Activated CD4-positive, alpha-beta T cell treated with anti-CD3 and anti-CD28 coated beads, Interleukin-2, amount 50 U/mL, for 48 hours (primary cell): ENCODE measurements around the gene IMPACT.

Experiments
- DNase-seq, 2 experiments: peaks; one replicate each; pipeline ENCODE4 v3.0.0-alpha.2; 2020

IMPACT gene

DNA sequence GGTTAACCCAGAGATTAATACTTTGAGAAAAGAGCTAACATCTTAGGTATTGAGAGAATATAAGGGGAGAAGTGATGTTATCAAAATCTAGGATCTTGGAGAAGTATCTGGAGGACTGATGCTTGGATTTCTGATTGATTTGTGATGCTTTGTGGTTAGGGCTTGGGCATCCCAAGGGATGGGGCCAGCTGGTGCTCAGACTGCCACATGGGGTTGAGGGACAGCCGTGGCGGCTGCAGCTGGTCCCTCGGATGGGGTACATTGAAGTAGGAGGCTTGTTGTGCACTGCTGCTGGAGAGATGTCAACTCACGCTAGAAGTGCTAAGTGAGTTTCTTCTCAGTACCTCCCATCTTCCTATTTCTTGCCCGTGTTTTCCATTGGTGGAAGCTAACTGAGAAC lies 56.4 kb downstream of the IMPACT start:
- DNase-seq: no peak

DNA sequence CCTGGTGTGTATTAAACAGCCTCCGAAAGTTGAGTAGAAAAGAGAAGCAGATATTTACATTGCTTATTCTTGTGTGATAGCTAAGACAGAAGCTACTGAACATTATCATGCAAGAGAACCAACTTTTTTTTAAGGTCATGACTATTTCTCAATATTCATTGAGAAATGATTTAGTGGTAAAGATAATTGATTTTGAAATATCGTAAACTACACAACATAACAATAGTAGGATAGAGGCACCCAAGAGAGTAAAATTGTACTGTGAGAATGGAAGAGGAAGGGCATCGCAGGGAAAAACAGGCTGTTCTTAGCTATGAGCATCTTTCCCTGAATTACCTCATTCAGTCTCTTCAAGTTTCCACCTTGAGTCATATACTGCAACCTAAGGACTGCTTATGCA lies 59.2 kb downstream of the IMPACT start:
- DNase-seq: no peak

- no peak for DNase-seq
Measured at GRCh38 chr18:24486684-24487083, 60.2 kb downstream of the IMPACT start.

DNA sequence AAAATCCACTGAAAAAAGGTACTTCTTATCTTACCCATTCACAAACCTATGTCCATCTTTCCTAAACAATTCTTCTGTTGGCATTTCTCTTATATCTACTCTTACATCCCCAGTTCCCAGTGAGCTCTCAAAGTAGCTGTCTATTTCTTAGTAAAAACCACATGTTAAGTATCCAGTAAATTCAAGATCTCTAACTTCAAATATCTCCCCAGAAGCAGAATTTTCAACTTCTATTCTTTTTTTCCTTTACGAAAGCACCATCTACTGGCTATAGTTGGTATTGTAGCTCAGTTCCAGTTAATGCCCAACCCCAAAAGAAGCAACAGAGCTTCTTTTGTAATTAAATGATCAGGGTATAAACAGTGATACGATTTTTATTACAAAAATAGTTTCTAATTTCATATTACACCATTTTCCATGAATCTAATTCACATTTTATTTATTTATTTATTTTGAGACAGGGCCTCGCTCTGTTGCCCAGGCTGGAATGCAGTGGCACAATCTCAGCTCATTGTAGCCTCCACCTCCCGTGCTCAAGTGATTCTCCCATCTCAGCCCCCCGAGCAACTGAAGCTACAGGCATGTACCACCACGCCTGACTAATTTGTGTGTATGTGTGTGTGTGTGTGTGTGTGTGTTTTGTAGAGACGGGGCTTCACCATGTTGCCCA lies 62.5 kb downstream of the IMPACT start:
- no peak for DNase-seq

DNA sequence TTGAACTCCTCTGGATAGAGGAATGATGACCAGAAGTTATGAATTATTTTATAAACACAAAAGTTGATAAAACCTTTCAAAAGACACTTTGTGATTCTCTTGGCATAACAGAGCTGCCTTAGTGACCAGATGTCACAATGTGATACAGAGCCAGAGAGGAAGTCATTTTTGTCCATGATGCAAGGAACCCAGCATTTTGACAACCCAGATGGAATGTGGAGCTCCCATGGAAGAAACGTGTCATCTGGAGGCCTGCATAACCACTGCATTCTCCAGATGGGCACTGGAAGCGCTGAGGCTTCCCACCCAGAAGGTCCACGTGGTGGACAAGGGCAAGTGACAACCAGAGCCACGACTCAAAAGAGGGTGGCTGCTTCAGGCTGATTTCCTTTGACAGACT lies 64.1 kb downstream of the IMPACT start:
- no peak for DNase-seq

- DNase-seq: no peak
Measured at GRCh38 chr18:24491927-24492834, 65.7 kb downstream of the IMPACT start.

GRCh38 chr18:24494586-24494985 lies 68.1 kb downstream of the IMPACT start:
- no peak for DNase-seq

DNA sequence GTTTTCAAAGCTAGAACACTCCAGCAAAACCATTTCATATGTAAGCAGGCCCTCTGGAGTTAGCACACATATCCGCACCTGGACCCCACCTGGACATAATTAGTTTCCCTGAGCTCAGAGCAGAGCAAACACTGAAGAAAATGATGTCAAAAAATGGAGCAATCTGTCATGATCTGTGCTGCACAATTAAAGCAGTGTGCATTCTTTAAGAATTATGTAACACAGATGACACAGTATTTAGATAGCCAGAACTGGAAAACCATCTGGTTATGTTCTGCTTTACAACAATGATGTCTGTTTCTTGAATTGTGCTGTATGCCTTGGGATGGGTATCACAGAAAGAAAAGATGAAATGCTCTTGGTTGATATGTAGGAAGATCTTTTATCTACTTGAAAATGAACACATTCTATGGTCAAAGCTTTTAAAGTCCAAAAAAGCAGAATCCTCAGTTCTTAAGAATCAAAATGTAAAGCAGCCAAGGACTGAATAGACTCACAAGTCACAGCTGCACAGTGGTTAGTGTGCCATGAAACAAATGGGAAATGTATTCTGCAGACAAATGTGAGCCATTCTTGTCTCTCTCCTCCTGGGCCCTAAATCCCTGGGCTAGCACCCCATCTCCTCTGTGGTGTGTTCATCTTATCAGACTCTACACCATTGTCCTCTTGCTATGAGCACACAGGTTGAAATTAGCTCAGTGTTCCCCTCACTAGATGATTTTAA lies 70.7 kb downstream of the IMPACT start:
- DNase-seq: no peak

DNA sequence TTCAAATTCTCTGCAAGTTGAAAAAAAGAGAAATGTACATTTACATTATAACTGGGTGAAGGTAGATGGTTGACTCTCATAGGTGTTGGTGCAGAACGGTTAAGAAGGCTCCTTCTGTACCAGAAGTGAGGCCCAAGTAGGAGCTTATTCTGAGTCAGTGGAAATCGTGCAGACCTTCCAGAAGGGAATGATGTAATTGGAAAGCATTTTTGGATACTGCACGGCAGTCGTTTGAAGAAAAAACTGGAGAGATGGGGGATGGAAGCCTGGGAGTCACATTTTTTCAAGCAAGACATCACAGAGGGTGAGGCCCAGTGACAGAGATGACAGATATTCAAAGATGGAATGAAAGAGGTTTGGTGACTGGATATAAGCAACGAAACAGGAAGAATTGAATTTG lies 73.3 kb downstream of the IMPACT start:
- no peak for DNase-seq

DNA sequence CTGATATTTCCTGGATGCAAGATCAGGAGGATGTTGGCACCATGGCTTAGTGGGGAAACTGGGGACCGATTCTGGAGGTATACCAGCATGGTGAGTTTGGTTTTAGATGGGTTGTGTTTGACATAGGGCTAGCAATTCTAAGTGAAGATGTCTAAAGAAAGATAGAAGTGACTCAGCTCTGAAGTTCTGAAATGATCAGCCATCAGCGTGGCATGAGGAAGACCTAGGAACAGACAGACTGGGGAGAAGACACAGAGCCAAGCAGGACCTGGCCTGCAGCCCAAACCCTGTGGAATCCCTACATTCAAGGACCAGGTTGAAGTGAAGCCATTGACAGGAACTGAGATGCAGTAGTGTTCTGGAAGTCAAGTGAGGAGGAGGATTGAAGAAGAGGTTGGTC lies 73.7 kb downstream of the IMPACT start:
- no peak for DNase-seq

GRCh38 chr18:24500766-24501165 lies 74.3 kb downstream of the IMPACT start:
- DNase-seq: no peak

DNA sequence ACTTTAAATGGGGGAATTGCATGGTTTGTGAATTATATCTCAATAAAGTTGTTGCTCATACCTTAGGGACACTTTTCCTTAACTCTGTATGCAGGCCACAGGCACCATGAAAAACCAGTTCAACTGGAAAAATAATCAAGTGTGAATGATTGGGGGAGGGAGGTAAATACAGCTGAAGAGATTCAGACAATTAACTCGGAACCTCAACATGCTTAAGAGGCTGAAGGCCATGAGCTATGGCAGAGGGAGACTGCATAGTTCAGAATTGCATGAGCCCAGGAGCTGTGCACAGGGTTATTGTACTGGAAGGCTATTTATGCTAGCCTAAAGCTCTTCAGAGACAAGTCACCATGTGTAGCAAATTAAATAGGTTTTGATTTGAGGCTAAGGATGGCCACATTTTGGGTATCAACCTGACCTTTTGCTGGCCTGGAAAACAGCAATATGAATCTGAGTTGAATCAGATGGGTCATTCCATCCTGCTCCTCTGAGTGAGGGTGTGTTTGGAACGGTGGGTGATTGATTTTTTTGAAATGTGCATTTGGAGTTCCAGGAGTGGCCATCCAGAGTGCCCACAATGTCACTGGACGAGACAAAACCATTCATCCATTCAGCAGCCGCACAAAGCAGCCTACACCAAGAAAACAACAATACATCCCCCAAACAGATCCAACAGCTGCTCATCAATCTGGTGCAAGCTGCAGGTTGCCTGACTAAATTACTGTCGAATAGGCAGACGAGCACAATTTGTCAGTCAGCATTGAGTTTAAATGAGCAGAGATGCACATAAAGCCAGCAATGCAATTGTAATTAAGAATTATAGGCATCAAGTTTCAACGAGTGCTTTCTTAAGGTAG lies 76.4 kb downstream of the IMPACT start:
- no peak for DNase-seq
